Naive thymus-derived CD4-positive, alpha-beta T cell (primary cell): ENCODE measurements around the gene DHX8. TPM values are rescaled to one million over a fixed set of nuclear protein-coding genes. Genes with fewer than 3 reads are reported as not detected.

Experiments used
- ATAC-seq: fragments of 150-1000 bp; cut with Tn5 transposase; 2 replicates; pipeline ENCODE4 v1.10.0; 2021; ENCODE audit warnings: mild to moderate bottlenecking, moderate library complexity
- CTCF ChIA-PET: fragments of 350-600 bp; sonication (Branson Sonifier 250); formaldehyde crosslinking; loops from one replicate; lab custom pipeline; 2021; ENCODE audit warnings: antibody characterized with exemption; lab: Charles Lee
- POLR2A ChIA-PET: fragments of 350-600 bp; sonication (Branson Sonifier 250); formaldehyde crosslinking; loops from one replicate; lab custom pipeline; 2021; ENCODE audit warnings: antibody characterized with exemption, inconsistent platforms; lab: Charles Lee
- DNase-seq, 9 donors: peaks; one replicate each; pipeline versions ENCODE4 v3.0.0 to v3.0.0-alpha.2; 2020 to 2022; ENCODE audit warnings: mixed read lengths in 1 of 9
- H3K27ac ChIP-seq: one replicate; pipeline ENCODE4 v1.7.0; 2013; ENCODE audit warnings: mild to moderate bottlenecking, low read depth, low read length, moderate library complexity
- H3K27me3 ChIP-seq, 2 donors: one replicate each; pipeline ENCODE4 v1.7.0; 2013; ENCODE audit warnings: low read length in 2 of 2, mild to moderate bottlenecking in 2 of 2, moderate library complexity in 2 of 2; ENCODE audit not compliant: control insufficient read depth in 2 of 2, insufficient read depth in 2 of 2
- H3K36me3 ChIP-seq, 3 experiments: 1 replicate in 2 of 3; 2 replicates in 1 of 3; pipeline ENCODE4 v1.7.0; 2013; ENCODE audit warnings: low read length in 3 of 3, mild to moderate bottlenecking in 3 of 3, moderate library complexity in 1 of 3; ENCODE audit not compliant: insufficient read depth in 3 of 3, control insufficient read depth in 2 of 3
- H3K4me1 ChIP-seq, 2 donors: one replicate each; pipeline ENCODE4 v1.7.0; 2013; ENCODE audit warnings: low read length in 2 of 2, mild to moderate bottlenecking in 2 of 2, moderate library complexity in 1 of 2; ENCODE audit not compliant: control insufficient read depth in 2 of 2, insufficient read depth in 2 of 2
- H3K4me3 ChIP-seq: 2 replicates; pipeline ENCODE4 v1.7.0; 2013; ENCODE audit warnings: mild to moderate bottlenecking, low read length
- H3K9me3 ChIP-seq, 3 experiments: 1 replicate in 2 of 3; 2 replicates in 1 of 3; pipeline ENCODE4 v1.7.0; 2013; ENCODE audit warnings: low read length in 3 of 3; ENCODE audit not compliant: control insufficient read depth in 2 of 3
- H3K27ac Mint-ChIP-seq, 9 donors: one replicate each; pipeline ENCODE4 v1.8.0; 2020 to 2022; ENCODE audit warnings: mixed read lengths in 9 of 9, mild to moderate bottlenecking in 8 of 9, moderate library complexity in 5 of 9, inconsistent platforms in 2 of 9
- H3K27me3 Mint-ChIP-seq, 5 donors: one replicate each; pipeline ENCODE4 v1.8.0; 2021 to 2022; ENCODE audit warnings: mixed read lengths in 5 of 5, mild to moderate bottlenecking in 1 of 5
- H3K36me3 Mint-ChIP-seq, 5 donors: one replicate each; pipeline ENCODE4 v1.8.0; 2020 to 2022; ENCODE audit warnings: mixed read lengths in 5 of 5, mild to moderate bottlenecking in 3 of 5, inconsistent platforms in 1 of 5
- H3K4me1 Mint-ChIP-seq, 7 donors: one replicate each; pipeline ENCODE4 v1.8.0; 2020 to 2022; ENCODE audit warnings: mixed read lengths in 7 of 7, mild to moderate bottlenecking in 3 of 7, inconsistent platforms in 1 of 7
- H3K4me3 Mint-ChIP-seq, 10 donors: one replicate each; pipeline ENCODE4 v1.8.0; 2020 to 2022; ENCODE audit warnings: mild to moderate bottlenecking in 10 of 10, mixed read lengths in 10 of 10, moderate library complexity in 6 of 10, inconsistent platforms in 2 of 10
- H3K9me3 Mint-ChIP-seq, 11 donors: one replicate each; pipeline ENCODE4 v1.8.0; 2020 to 2022; ENCODE audit warnings: mixed read lengths in 11 of 11, mild to moderate bottlenecking in 4 of 11, inconsistent platforms in 1 of 11, moderate library complexity in 1 of 11
- intact Hi-C, 2 donors: fragments of 100-400 bp; cut with micrococcal nuclease; formaldehyde crosslinking; loops; one replicate each; pipeline ENCODE4 v1.15.1; 2023
- polyA plus RNA-seq, 2 donors: library from polyadenylated mRNA; unstranded; fragments of 300-500 nt; fragmentation: Illumina TruSeq; gene quantifications; one replicate each; pipeline ENCODE4 v1.2.3, GENCODE V29; 2021
- total RNA-seq, 6 experiments: library from RNA in 5 of 6; stranded (reverse) in 5 of 6; gene quantifications; 1 replicate in 5 of 6; 2 replicates in 1 of 6; pipeline ENCODE4 v1.2.3 and lab custom pipeline; 2021 to 2026

Gene DHX8
- total and polyA plus RNA-seq, 7 experiments from 2014 or later, result 23.5 to 93.4 (median 69.1) TPM

DNA sequence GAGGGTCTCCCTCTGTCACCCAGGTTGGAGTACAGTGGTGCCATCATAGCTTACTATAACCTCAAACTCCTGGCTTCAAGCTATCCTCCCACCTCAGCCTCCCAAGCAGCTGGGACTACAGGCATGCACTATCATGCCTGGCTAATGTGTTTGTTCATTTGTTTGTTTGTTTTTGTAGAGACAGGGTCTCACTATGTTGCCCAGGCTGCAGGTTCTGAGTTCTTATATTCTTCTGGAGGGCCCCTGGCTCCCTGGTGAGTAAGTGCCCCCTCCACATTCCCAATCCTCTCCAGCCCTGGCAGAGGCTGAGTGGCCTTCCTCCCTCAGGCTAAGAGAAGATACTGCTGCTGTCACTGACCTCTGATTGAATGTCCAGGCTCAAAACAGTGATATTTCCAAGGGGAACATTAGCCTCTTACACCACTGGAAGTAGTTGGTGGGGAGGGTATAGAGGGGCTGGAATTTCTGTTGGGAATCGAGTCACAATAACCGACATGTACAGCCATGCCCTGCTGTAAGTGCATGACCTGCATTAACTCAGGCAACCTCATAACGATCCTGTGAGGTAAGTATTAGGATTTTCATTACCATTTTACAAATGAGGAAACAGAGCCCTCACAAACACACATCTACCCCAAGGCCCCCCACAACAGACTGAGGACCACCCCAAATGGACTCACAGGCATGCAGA lies 65.1 kb downstream of the DHX8 start:
- Mint-ChIP-seq H3K9me3 (peaks cover 0 to 6% (median 0%) of the 10 kb centered on the region in 11 donors), H3K4me3 (no peak overlapping the region), H3K27ac (no peak overlapping the region), H3K36me3 (peaks cover 0 to 5% (median 0%) of the 10 kb centered on the region in 5 donors), H3K4me1 (peaks cover 18 to 26% (median 22%) of the 10 kb centered on the region in 7 donors), H3K27me3 (peaks cover 52 to 67% (median 60%) of the 10 kb centered on the region in 5 donors)
- peaks cover 13 to 14% of the 10 kb centered on the region in 2 donors for H3K4me1 ChIP-seq
- H3K36me3 ChIP-seq, result no peaks in the 10 kb centered on the region
- ATAC-seq, result no peak
- DNase-seq, result no peak
- no peak overlapping the region for H3K4me3 ChIP-seq
- intact Hi-C loops, result no loop called here
- peaks cover 10 to 38% of the 10 kb centered on the region in 2 donors for H3K27me3 ChIP-seq
- POLR2A ChIA-PET, result no interaction called here
- H3K27ac ChIP-seq, result no peak overlapping the region
- no peaks in the 10 kb centered on the region for H3K9me3 ChIP-seq
- CTCF ChIA-PET, result no interaction called here

- Mint-ChIP-seq H3K9me3 (peaks cover 0 to 6% (median 0%) of the 10 kb centered on the region in 11 donors), H3K27me3 (peaks cover 50 to 66% (median 53%) of the 10 kb centered on the region in 5 donors), H3K4me1 (peaks cover 18 to 25% (median 22%) of the 10 kb centered on the region in 7 donors), H3K36me3 (peaks cover 0 to 5% (median 0%) of the 10 kb centered on the region in 5 donors), H3K27ac (no peak overlapping the region), H3K4me3 (no peak overlapping the region)
- H3K27me3 ChIP-seq, result peaks cover 7 to 36% of the 10 kb centered on the region in 2 donors
- ATAC-seq (no peak), DNase-seq (no peak)
- H3K27ac ChIP-seq, result no peak overlapping the region
- CTCF ChIA-PET, result no interaction called here
- peaks cover 13 to 14% of the 10 kb centered on the region in 2 donors for H3K4me1 ChIP-seq
- H3K9me3 ChIP-seq, result no peaks in the 10 kb centered on the region
- H3K36me3 ChIP-seq, result no peaks in the 10 kb centered on the region
- no peak overlapping the region for H3K4me3 ChIP-seq
- intact Hi-C loops, result no loop called here
- POLR2A ChIA-PET, result no interaction called here
Measured at GRCh38 chr17:43549496-43549895, 65.7 kb downstream of the DHX8 start.

GRCh38 chr17:43550754-43551153 lies 67.0 kb downstream of the DHX8 start:
- no peaks in the 10 kb centered on the region for H3K36me3 ChIP-seq
- H3K27me3 Mint-ChIP-seq, result peaks cover 45 to 58% (median 48%) of the 10 kb centered on the region in 5 donors
- no peak for ATAC-seq
- peaks cover 10 to 13% of the 10 kb centered on the region in 2 donors for H3K4me1 ChIP-seq
- H3K4me1 Mint-ChIP-seq, result peaks cover 14 to 18% (median 18%) of the 10 kb centered on the region in 7 donors
- peaks cover 0 to 5% (median 0%) of the 10 kb centered on the region in 5 donors for H3K36me3 Mint-ChIP-seq
- no peak overlapping the region for H3K27ac Mint-ChIP-seq
- H3K9me3 Mint-ChIP-seq, result peaks cover 0 to 4% (median 0%) of the 10 kb centered on the region in 11 donors
- no peak overlapping the region for H3K4me3 ChIP-seq
- no peak overlapping the region for H3K27ac ChIP-seq
- H3K27me3 ChIP-seq, result peaks cover 6 to 32% of the 10 kb centered on the region in 2 donors
- intact Hi-C loops, result no loop called here
- CTCF ChIA-PET, result no interaction called here
- no peak overlapping the region for H3K4me3 Mint-ChIP-seq
- POLR2A ChIA-PET, result no interaction called here
- DNase-seq, result no peak
- H3K9me3 ChIP-seq, result no peaks in the 10 kb centered on the region

- CTCF ChIA-PET, result interaction anchor here (1.1 kb wide), 1 partner anchor 528 kb away, joined by 3 read pairs; no protein-coding TSS in a partner anchor
- no peak overlapping the region for H3K4me3 Mint-ChIP-seq
- H3K27me3 ChIP-seq, result peaks cover 6 to 25% of the 10 kb centered on the region in 2 donors
- H3K27me3 Mint-ChIP-seq, result peaks cover 34 to 49% (median 38%) of the 10 kb centered on the region in 5 donors
- peaks cover 0 to 9% (median 3%) of the 10 kb centered on the region in 5 donors for H3K36me3 Mint-ChIP-seq
- POLR2A ChIA-PET, result no interaction called here
- H3K4me1 ChIP-seq, result peaks cover 0 to 3% of the 10 kb centered on the region in 2 donors
- intact Hi-C loops, result no loop called here
- no peaks in the 10 kb centered on the region for H3K36me3 ChIP-seq
- no peak overlapping the region for H3K27ac ChIP-seq
- H3K27ac Mint-ChIP-seq, result no peak overlapping the region
- no peak overlapping the region for H3K4me3 ChIP-seq
- peaks cover 0 to 3% (median 0%) of the 10 kb centered on the region in 11 donors for H3K9me3 Mint-ChIP-seq
- DNase-seq, result no peak
- no peak for ATAC-seq
- H3K9me3 ChIP-seq, result no peaks in the 10 kb centered on the region
- H3K4me1 Mint-ChIP-seq, result peaks cover 6 to 11% (median 7%) of the 10 kb centered on the region in 7 donors
Measured at GRCh38 chr17:43552229-43552837, 68.6 kb downstream of the DHX8 start.

- H3K4me3 Mint-ChIP-seq, result no peak overlapping the region
- ChIA-PET POLR2A (no interaction called here), CTCF (no interaction called here)
- H3K4me1 ChIP-seq, result no peaks in the 10 kb centered on the region
- H3K27ac Mint-ChIP-seq, result no peak overlapping the region
- peaks cover 0 to 9% (median 3%) of the 10 kb centered on the region in 5 donors for H3K36me3 Mint-ChIP-seq
- no peak for DNase-seq
- ATAC-seq, result no peak
- H3K9me3 ChIP-seq, result no peaks in the 10 kb centered on the region
- peaks cover 0 to 5% (median 0%) of the 10 kb centered on the region in 7 donors for H3K4me1 Mint-ChIP-seq
- H3K9me3 Mint-ChIP-seq, result peaks cover 0 to 3% (median 0%) of the 10 kb centered on the region in 11 donors
- H3K27me3 ChIP-seq, result peaks cover 6 to 12% of the 10 kb centered on the region in 2 donors
- H3K4me3 ChIP-seq, result no peak overlapping the region
- no peaks in the 10 kb centered on the region for H3K36me3 ChIP-seq
- H3K27me3 Mint-ChIP-seq, result peaks cover 28 to 40% (median 30%) of the 10 kb centered on the region in 5 donors
- intact Hi-C loops, result no loop called here
- no peak overlapping the region for H3K27ac ChIP-seq
Measured at GRCh38 chr17:43553573-43553972, 69.8 kb downstream of the DHX8 start.

- Histone ChIP-seq H3K4me3 (no peak overlapping the region), H3K27me3 (no peaks in the 10 kb centered on the region), H3K36me3 (no peaks in the 10 kb centered on the region), H3K27ac (no peak overlapping the region), H3K9me3 (no peaks in the 10 kb centered on the region), H3K4me1 (no peaks in the 10 kb centered on the region)
- H3K4me1 Mint-ChIP-seq, result peaks cover 0 to 6% (median 0%) of the 10 kb centered on the region in 7 donors
- DNase-seq (no peak), ATAC-seq (no peak)
- peaks cover 15 to 36% (median 21%) of the 10 kb centered on the region in 5 donors for H3K27me3 Mint-ChIP-seq
- ChIA-PET POLR2A (no interaction called here), CTCF (no interaction called here)
- peaks cover 0 to 9% (median 3%) of the 10 kb centered on the region in 5 donors for H3K36me3 Mint-ChIP-seq
- no peak overlapping the region for H3K4me3 Mint-ChIP-seq
- H3K27ac Mint-ChIP-seq, result no peak overlapping the region
- no peaks in the 10 kb centered on the region for H3K9me3 Mint-ChIP-seq
- intact Hi-C loops, result no loop called here
Measured at GRCh38 chr17:43554857-43555256, 71.1 kb downstream of the DHX8 start.
